HepG2 (cell line): Measurements from ENCODE around the gene CHCHD3.

Experiments
- RAD21 ChIP-seq: fragments of 450-650 bp; formaldehyde crosslinking; IDR thresholded peaks from 2 replicates; pipeline ENCODE4 v1.5.0; 2020; ENCODE audit warnings: mild to moderate bottlenecking
- SKI ChIP-seq: fragments of 450-650 bp; IDR thresholded peaks from one replicate; pipeline ENCODE4 v1.6.1; 2018; ENCODE audit warnings: mild to moderate bottlenecking; ENCODE audit not compliant: partially characterized antibody
- ZFP36 ChIP-seq: fragments of 150-350 bp; IDR thresholded peaks from 2 replicates; pipeline ENCODE4 v1.6.1; 2018; ENCODE audit warnings: borderline replicate concordance, low read length, low read depth; ENCODE audit not compliant: partially characterized antibody
- TF ChIP-seq, protein P1 (sequence below): sonication (generic); formaldehyde crosslinking; IDR thresholded peaks from 2 replicates; pipeline ENCODE4 v1.4.0; 2020; ENCODE audit warnings: mild to moderate bottlenecking, missing genetic modification reagents, borderline replicate concordance

DNA sequence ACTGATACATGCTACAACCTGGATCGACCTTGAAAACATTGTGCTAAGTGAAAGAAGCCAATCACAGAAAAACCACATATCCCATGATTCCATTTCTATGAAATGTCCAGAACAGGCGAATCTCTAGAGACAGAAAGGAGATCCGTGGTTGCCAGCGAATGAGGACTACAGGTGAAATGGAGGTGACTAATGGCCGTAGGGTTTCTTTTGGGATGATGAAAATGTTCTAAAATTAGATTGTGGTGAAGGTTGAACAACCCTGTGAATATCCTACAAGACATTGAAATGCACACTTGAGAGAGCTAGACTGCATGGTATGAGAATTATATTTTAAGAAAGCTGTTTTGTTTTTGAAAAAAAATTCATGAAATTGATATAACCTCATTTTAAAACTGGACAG is 317.1 kb downstream of the CHCHD3 start:
- TF ChIP-seq ZFP36 = no peak
- TF ChIP-seq RAD21 (CRISPR knock-in tag) = no peak
- TF ChIP-seq SKI = no peak
- TF ChIP-seq, protein P1, sequence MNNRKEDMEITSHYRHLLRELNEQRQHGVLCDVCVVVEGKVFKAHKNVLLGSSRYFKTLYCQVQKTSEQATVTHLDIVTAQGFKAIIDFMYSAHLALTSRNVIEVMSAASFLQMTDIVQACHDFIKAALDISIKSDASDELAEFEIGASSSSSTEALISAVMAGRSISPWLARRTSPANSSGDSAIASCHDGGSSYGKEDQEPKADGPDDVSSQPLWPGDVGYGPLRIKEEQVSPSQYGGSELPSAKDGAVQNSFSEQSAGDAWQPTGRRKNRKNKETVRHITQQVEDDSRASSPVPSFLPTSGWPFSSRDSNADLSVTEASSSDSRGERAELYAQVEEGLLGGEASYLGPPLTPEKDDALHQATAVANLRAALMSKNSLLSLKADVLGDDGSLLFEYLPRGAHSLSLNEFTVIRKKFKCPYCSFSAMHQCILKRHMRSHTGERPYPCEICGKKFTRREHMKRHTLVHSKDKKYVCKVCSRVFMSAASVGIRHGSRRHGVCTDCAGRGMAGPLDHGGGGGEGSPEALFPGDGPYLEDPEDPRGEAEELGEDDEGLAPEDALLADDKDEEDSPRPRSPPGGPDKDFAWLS = no peak
